Activated CD4-positive, alpha-beta T cell treated with anti-CD3 and anti-CD28 coated beads for 1 hour (primary cell): ENCODE results near the gene TYMP.
"Not testable (repeated sequence)": the region's sequence is repeated elsewhere in the genome, so short reads cannot be mapped to it uniquely, and the experiment has no call there.

Experiments used
- DNase-seq: peaks from one replicate; pipeline ENCODE4 v3.0.0-alpha.2; 2020

TYMP gene

GRCh38 chr22:50562523-50563412 is 33.0 kb upstream of the TYMP start, which contains the start of gene SYCE3:
SYCE3 (minus strand) TSS chr22:50562919; CDS start chr22:50556405, 6,514 bp downstream.
- peak; percentile 96 for DNase-seq

- no peak for DNase-seq
Measured at GRCh38 chr22:50561401-50562358, 31.9 kb upstream of the TYMP start.

DNA sequence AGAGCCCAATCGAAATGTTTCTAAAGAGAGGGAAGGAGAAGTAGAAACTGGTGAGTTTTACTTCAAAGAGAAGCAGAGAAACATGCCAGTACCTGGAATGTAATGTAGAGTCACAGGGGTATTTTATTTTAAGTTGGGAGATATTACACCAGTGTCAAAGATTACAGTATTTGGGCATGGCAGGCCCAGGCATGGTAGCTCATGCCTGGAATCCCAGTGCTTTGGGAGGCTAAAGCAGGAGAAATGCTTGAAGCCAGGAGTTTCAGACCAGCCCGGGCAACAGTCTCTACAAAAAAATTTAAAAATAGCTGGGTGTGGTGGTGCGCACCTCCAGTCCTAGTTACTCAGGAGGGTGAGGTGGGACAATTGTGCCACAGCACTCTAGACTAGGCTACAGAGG is 30.2 kb upstream of the TYMP start:
- DNase-seq = no peak

DNA sequence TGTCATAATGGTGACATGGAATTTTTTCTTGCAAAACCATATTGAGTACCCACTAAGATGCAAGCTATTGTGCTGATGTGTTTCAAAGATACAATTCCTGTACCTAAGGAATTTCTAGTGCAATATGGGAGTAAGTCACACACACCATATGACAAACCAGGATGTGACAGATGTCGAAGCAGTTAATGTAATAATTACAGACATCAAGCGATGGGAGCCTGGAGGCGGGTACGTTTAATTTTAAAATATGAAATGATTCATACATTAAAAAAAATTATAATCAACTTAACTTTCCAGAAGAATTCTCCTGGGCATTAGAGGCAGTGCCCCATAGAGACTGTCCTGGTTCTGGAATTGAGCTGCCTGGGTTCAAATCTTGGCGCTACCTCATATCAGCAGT is 26.9 kb upstream of the TYMP start:
- DNase-seq = no peak

DNA sequence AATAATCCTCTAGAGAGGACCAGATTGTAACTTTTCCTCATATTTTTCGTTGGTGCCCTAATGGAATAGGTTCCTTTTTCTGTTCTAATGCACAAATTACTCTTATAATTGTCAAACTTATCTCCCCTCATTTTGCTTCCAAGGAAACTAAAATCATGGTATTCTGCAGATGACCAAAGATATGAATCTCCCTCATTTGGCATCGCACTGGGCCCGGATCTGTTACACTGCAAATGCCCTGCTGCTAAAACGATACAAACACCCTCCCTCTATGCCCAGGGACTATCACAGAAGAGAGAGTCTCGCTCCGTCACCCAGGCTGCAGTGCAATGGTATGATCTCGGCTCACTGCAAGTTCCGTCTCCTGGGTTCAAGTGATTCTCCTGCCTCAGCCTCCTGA is 23.5 kb upstream of the TYMP start:
- no peak for DNase-seq

DNA sequence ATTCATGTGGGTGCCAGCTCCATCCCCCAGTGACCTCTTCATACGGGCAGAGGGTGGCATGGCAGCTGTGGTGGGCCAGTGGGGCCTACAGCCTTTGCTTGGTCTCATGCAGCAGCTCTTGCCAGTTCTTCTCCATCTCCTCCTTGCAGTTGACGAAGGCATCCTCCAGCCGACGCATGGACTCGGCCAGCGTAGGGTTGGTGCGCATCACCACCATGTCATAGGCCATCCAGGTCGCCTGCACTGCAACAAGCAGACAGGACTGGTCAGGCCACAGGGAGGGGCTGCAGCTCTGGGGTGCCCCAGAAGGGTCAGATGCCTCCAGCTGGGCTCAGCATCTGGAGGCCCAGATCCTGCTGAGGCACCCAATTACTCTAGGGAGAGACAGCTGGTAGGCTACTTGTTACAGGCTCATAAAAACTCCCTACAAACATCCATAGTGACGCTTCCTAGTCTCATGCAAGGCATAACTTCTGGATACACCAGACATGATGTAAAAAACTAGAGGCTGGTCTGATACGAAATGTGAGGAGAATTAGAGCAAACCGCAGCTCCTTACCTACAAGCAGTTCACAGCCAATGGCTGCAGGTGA is 21.4 kb upstream of the TYMP start:
- no peak for DNase-seq

DNA sequence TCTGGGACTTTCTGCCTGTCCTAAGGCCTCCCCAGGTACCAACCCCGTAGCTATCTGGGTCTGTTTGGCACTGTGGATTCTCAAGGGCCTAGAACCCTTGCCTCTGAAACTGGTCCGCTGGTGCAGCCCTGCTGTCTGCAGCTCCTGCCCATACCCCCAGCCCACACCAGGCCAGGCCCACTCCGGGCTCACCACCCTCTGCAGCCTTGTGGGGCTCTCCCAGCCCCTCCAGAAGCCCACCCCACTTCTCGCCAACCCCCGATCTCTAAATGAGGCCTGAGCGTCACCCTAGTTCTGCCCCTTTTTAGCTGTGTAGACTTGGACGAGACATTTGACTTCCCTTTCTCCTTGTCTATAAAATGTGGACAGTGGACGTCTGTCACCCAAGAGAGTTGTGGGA is 20.6 kb upstream of the TYMP start:
- DNase-seq = no peak

DNA sequence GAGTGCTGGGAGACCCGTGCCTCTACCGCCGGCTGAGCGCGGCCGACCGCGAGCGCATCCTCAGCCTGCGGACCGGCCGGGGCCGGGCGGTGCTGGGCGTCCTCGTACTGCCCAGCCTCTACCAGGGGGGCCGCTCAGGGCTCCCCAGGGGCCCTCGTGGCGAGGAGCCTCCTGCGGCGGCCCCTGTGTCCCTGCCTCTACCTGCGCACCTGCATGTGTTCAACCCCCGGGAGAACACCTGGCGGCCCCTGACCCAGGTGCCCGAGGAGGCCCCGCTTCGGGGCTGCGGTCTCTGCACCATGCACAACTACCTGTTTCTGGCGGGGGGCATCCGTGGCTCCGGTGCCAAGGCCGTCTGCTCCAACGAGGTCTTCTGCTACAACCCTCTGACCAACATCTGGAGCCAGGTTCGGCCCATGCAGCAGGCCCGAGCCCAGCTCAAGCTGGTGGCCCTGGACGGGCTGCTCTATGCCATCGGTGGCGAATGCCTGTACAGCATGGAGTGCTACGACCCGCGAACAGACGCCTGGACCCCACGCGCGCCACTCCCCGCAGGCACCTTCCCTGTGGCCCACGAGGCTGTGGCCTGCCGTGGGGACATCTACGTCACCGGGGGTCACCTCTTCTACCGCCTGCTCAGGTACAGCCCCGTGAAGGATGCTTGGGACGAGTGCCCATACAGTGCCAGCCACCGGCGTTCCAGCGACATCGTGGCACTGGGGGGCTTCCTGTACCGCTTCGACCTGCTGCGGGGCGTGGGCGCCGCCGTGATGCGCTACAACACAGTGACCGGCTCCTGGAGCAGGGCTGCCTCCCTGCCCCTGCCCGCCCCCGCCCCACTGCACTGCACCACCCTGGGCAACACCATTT is 19.3 kb upstream of the TYMP start:
- no peak for DNase-seq

DNA sequence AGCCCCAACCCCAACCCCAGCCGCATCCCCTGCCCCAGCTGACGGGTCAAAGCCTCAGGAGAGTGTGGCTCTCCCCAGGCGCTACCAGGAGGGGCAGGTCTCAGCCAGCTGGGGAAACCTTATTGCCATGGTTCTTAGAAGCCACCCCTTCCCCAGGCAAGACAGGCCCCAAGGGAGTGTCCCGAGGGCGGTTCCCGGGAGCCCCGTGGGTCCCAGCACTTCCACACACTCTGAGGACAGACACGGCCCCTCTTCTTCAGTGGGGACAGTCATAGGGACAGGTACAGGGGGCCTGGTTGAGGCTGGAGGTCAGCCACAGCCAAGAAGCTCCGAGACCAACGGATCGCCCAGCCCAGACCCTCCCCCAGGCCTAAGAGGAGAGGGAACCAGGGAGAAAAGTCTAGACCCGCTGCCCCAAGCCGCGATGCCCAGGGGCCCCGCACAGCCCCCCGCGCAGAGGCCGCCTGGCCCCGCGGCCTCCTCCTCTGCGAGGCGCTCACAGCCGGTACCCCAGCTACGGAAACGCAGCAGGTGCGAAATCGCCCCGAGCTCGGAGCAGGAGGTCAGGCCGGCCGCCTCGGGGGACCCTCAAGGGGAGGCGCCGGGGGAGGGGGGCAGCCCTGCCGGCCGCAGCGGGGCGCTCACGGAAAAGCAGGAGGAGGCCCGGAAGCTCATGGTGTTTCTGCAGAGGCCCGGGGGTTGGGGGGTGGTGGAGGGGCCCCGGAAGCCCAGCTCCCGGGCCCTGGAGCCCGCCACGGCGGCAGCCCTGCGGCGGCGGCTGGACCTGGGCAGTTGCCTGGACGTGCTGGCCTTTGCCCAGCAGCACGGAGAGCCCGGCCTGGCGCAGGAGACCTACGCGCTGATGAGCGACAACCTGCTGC is 18.5 kb upstream of the TYMP start:
- peak; percentile 46 for DNase-seq

GRCh38 chr22:50547263-50547985 is 17.6 kb upstream of the TYMP start:
- no peak for DNase-seq

DNA sequence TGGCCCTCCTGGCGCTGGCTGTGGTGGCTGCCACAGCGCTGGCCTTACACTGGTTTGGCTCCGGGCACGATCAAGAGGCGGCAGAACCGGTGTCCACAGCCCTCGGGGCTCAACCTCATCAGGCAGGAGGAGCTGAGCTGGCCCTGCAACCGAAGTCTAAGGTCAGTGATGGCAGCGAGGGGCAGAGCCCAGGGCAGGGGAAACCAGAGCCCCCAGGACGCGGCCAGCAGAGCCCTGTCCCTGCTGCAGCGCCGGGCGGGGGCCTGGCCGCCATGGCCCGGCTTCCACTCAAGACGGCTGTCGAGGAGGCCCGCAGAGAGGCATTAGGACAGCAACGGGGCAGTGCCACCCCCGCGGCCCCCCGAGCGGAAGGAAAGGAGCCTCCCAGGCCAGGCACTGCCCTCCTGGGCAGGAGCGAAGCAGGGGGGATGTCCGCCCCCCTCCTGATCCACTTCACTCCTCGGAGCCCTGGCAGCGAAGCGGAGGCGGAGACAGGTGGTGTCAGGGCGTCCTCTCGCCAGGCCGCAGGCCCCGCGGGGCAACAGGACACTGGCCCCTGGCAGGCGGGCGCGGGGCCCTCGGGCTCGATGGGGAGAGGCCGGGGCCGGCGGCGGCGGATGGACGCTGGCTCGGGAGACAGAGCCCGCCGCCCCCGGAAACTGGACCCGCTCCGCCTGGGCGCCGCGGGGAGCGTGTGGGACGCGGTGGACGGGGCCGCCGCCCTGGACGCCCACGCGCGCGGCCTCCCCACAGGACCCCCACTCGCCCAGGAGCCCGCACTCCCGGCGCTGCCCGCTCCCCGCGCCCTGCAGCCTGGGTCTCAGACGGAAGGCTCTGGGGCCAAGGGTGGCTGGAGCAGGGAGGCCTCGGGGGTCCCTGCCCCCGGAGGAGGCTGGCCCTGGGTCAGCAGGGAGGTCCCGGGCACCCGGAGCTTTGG is 16.8 kb upstream of the TYMP start:
- DNase-seq = no peak

DNA sequence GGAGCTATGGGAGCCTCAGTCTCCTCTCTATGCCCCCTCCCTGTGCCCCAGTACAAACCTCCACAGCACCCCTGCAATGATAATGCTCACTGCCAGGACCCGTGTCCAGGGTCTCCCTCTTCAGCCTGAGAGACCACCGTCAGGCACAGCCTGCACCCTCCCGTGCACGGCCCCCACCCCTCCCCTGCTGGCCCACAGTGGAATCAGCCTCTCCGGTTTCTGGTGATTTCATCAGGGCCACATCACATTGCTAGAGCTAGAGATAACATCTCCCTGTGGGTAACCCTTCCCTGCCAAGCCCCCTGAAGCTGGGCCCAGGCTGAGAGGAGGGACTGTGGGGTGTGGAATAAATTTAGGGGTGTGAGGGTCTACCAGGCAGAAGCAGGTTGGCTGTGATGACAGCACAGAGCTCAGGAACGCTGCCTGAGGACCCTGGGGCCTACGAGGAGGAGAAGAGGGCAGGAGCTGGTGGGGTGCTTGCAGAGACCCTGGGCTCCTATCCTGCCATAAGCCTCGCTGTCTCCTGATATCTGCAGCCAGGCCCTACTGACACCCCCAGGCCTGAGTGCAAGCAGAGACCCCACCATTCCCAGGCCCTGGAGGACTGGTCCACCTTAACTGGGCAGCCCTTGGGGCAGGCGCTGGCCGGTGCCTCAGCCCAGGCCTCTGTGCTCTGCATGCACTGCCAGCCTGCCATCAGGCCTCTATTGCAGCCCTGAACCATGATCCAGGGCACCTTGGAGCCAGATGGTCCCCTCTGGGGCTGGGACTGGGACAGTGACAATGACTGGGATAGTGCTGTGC is 15.9 kb upstream of the TYMP start, which contains the start of gene KLHDC7B:
TSS of gene KLHDC7B (plus strand) at position 378 of the 804 bp plus-strand sequence. CDS start at position 723, 345 bp downstream.
- no peak for DNase-seq

DNA sequence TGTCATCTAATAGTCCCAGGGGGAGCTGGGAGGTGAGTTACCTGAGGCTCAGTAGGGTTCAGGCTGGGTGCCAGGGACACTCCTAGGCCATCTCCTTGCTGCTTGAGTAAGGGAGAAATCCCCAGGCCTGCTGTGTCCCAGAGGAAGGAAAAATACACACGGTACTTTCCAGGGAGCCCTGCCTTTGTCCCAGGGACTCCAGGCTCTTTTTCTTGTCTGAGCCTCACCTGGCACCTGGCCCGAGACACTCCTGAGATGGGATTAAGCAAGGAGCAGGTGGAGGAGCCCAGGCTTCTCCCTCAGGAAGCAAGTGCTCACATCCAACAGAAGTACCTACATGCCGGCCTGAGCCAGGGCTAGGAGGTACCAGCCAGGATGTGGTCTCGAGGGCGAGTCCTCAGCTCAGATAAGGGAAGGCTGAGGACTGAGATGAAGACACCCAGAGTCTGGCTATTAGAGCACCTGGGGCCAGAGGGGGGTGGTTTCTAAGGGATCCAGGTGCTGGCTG is 15.0 kb upstream of the TYMP start:
- no peak for DNase-seq

DNA sequence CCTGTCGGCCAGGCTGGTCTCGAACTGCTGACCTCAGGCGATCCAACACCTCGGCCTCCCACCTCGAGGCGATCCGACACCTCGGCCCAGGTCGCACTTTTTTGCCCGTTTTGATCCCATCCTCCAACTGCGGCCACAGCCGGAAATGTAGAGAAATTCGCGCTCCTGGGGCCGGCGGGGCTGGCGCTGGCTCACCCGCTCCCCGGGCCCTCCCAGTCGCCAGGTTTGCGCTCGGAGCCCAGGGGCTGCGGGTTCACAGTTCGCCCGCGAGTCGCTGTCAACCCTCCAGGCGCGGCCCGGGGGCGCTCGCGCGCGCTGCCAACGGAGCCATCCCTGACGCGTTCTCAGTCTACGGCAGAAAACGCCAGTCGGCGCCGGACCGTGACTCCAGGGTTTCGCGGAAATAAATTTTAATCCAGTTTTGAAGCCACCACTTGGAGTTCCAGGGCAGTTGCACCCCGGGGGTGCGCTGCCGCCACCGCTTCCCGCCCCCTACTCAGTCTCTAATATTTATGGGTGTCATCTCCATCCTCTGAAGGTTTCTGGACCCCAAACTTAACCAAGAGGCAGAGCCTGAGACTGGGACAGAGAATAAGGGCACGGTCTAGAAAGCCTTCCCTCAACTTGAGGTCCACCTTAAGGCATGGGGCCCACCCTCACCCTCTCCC is 14.4 kb upstream of the TYMP start:
- peak; percentile 80 for DNase-seq

DNA sequence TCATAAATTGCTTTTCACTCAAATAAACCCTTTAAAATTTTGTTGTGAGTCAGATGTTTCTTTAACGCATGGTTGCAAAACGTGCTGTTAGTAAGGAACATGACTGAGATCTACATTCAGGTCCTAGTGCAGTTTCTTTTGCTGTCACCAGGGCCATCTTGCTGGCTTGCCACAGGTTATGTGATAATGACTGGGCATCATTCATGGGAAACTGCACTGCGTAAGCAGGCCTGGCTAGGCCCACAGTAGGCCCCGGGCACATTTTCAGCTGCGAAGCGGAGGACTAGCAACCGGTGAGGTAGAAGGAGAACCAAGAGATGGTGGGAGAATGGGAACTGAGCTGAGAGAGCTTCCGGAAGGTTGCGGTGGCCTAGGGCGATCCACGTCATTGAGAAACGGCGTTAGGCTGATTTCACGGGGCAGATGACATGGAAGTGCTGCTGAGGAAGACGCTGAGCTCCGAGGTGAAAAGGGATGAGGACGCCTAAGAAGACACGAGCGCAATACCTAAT is 12.7 kb upstream of the TYMP start:
- DNase-seq = no peak

DNA sequence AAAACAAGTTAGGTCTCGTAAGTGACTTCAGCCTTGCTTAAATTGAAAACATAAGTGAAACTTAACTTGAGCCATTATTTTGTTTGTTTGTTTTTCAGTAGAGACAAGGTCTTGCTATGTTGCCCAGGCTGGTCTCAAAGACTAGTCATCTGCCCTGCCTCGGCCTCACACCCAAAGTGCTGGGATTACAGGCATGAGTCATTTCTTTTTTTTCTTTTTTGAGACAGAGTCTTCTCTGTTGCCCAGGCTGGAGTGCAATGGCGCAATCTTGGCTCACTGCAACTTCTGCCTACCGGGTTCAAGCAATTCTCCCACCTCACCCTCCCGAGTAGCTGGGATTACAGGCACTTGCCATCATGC is 11.8 kb upstream of the TYMP start:
- not testable (repeated sequence) for DNase-seq

GRCh38 chr22:50540381-50540780 is 10.6 kb upstream of the TYMP start:
- no peak for DNase-seq
